ENCODE measurements around the gene CFAP68. TPM values are rescaled to one million over a fixed set of nuclear protein-coding genes. Genes with fewer than 3 reads are reported as not detected.

The CFAP68 gene
- total and polyA plus RNA-seq, 10 of the 15 experiments (the other 5 are each of a cell fraction or from before 2014, with no cell fraction given), result 35.7 to 84.4 (median 64.1) TPM

- TF ChIP-seq USF1 (IDR thresholded peaks at IDR 0.05; ENCODE audit: borderline replicate concordance, extremely low read length, insufficient read depth, low read depth, low read length) (no peak), BCL11A (IDR thresholded peaks at IDR 0.05; ENCODE audit: low read depth, low read length) (no peak), ZBTB11 (CRISPR knock-in tag; IDR thresholded peaks at IDR 0.05) (no peak), MEF2A (IDR thresholded peaks at IDR 0.05; ENCODE audit: insufficient read depth, low read depth, low read length) (no peak), ZBED1 (IDR thresholded peaks at IDR 0.05; ENCODE audit: borderline replicate concordance) (no peak), POLR2AphosphoS5 (IDR thresholded peaks at IDR 0.05; ENCODE audit: low read length) (peak; percentile 70; the same call in 1 of the 2 replicates), HDGF (IDR thresholded peaks at IDR 0.05) (no peak; the same call in 1 of the 2 replicates), NFXL1 (IDR thresholded peaks at IDR 0.05; ENCODE audit: borderline replicate concordance) (no peak), ZNF384 (IDR thresholded peaks at IDR 0.05; ENCODE audit: borderline replicate concordance, low read depth, low read length) (peak; percentile 68), JUND (IDR thresholded peaks at IDR 0.05; ENCODE audit: low read depth, low read length) (no peak), CBX5 (IDR thresholded peaks at IDR 0.05; ENCODE audit: low read depth) (0 out of 2 replicates have a peak, but pooled peaks have one; percentile 7), ASH2L (IDR thresholded peaks at IDR 0.05; ENCODE audit: borderline replicate concordance, low read depth) (peak; percentile 97; the same call in 1 of the 2 replicates), POLR2AphosphoS2 (IDR thresholded peaks at IDR 0.05; ENCODE audit: low read depth, low read length) (peak; percentile 48; the same call in 1 of the 2 replicates), BRCA1 (IDR thresholded peaks at IDR 0.05; ENCODE audit: low read depth, low read length) (no peak), EGR1 (IDR thresholded peaks at IDR 0.05; ENCODE audit: borderline replicate concordance in 1 of 2, low read depth in 2 of 2, low read length in 2 of 2) (no peak), SMC3 (IDR thresholded peaks at IDR 0.05; ENCODE audit: borderline replicate concordance, low read length) (no peak), ZZZ3 (IDR thresholded peaks at IDR 0.05; ENCODE audit: control insufficient read depth, insufficient read length, low read depth) (no peak)
- TF ChIP-seq, protein P1, sequence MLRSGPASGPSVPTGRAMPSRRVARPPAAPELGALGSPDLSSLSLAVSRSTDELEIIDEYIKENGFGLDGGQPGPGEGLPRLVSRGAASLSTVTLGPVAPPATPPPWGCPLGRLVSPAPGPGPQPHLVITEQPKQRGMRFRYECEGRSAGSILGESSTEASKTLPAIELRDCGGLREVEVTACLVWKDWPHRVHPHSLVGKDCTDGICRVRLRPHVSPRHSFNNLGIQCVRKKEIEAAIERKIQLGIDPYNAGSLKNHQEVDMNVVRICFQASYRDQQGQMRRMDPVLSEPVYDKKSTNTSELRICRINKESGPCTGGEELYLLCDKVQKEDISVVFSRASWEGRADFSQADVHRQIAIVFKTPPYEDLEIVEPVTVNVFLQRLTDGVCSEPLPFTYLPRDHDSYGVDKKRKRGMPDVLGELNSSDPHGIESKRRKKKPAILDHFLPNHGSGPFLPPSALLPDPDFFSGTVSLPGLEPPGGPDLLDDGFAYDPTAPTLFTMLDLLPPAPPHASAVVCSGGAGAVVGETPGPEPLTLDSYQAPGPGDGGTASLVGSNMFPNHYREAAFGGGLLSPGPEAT (IDR thresholded peaks at IDR 0.05; ENCODE audit: low read depth), result peak; percentile 69
- TF ChIP-seq, protein P2, sequence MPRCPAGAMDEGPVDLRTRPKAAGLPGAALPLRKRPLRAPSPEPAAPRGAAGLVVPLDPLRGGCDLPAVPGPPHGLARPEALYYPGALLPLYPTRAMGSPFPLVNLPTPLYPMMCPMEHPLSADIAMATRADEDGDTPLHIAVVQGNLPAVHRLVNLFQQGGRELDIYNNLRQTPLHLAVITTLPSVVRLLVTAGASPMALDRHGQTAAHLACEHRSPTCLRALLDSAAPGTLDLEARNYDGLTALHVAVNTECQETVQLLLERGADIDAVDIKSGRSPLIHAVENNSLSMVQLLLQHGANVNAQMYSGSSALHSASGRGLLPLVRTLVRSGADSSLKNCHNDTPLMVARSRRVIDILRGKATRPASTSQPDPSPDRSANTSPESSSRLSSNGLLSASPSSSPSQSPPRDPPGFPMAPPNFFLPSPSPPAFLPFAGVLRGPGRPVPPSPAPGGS (IDR thresholded peaks at IDR 0.05; ENCODE audit: borderline replicate concordance, insufficient read depth, low read depth, low read length, poor library complexity, severe bottlenecking), result no peak
- TF ChIP-seq, protein P3, sequence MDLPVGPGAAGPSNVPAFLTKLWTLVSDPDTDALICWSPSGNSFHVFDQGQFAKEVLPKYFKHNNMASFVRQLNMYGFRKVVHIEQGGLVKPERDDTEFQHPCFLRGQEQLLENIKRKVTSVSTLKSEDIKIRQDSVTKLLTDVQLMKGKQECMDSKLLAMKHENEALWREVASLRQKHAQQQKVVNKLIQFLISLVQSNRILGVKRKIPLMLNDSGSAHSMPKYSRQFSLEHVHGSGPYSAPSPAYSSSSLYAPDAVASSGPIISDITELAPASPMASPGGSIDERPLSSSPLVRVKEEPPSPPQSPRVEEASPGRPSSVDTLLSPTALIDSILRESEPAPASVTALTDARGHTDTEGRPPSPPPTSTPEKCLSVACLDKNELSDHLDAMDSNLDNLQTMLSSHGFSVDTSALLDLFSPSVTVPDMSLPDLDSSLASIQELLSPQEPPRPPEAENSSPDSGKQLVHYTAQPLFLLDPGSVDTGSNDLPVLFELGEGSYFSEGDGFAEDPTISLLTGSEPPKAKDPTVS (IDR thresholded peaks at IDR 0.05; ENCODE audit: low read depth, low read length), result no peak
Observed at GRCh38 chr11:111870886-111871692, 8.3 kb upstream of the CFAP68 start, which contains the start of gene ALG9 (continued).
